ENCODE measurements around the gene PCMT1.
"Not testable (repeated sequence)": the region's sequence is repeated elsewhere in the genome, so short reads cannot be mapped to it uniquely, and the experiment has no call there.

The PCMT1 gene

DNA sequence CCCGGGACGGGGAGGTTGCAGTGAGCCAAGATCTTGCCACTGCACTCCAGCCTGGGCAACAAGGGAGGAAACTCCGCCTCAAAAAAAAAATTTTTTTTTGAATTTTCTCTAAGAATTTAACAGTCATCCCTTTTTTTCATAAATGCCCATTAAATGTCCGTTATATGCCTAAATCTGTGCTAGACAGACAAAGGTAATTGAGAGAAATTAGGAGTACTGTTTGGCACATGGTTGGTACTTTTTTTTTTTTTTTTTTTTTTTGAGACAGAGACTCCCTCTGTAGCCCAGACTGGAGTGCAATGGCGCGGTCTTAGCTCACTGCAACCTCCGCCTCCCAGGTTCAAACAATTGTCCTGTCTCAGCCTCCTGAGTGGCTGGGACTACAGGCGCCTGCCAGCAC, 1.7 kb downstream of the PCMT1 start:
- DNase-seq, result no peak

DNA sequence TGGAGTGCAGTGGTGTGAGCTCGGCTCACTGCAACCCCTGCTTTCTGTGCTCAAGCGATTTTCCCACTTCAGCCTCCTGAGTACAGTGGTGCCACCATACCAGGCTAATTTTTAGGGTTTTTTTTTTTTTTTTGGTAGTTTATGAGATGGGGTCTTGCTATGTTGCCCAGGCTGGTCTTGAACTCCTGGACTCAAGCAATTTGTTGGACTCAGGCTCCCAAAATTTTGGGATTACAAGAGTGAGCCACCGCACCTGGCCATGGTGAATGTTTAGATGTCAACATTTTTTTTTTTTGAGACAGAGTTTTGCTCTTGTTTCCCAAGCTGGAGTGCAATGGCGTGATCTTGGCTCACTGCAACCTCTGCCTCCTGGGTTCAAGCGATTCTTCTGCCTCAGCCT, 2.4 kb downstream of the PCMT1 start:
- DNase-seq, result not testable (repeated sequence)

DNA sequence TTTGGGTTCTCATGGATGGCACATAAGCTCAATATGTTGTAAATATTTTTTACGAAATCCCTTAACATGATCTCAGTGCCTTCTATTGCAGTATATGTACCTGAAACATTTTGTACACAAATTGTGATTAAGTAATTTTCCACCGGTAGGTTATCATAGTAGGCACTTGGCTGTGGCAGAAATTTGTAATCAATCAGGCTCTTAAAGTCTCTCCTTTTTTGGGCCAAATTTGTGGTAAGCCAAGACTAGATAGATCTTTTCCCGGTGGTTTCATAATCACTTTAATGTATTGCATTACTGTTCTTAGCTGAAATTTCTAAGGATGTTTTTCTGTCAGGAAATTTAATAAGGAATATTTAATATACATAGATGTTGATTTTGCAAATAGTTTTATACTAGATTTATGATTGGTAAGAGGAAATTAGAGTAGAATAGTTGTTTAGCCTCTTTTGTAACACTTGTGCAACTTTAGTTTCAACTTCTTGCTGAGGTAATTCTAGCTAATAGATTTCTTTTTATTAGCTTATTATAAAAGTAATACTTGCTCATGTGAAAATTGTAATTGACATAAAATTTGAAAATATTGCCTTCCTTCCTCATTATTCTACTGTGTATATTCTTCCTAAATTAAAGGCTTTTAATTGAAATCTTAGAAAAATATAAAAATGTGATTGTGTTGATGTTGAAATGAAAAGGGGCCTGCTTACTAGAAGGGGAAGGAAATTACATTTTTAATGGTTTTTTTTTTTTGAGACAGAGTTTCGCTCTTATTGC, 3.2 kb downstream of the PCMT1 start:
- DNase-seq, result no peak

DNA sequence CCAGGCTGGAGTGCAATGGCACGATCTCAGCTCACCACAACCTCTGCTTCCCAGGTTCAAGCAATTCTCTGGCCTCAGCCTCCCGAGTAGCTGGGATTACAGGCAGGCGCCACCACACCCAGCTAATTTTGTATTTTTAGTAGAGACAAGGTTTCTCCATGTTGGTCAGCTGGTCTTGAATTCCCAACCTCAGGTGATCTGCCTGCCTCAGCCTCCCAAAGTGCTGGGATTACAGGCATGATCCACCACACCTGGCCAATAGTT, 3.8 kb downstream of the PCMT1 start:
- not testable (repeated sequence) for DNase-seq

DNA sequence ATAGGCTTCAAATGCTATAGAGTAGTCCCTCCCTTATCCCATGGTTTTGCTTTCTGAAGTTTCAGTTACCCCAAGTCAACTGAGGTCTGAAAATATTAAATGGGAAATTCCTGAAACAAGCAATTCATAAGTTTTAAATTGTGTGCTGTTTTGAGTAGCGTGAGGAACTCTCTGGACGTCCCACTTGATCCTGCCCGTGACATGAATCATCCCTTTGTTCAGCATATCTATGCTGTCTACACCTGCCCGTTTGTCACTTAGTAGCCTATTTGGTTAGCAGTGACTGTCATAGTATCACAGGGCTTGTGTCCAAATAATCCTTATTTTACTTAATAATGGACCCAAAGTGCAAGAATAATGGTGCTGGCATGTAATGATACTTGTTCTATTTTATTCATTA, 5.0 kb downstream of the PCMT1 start:
- DNase-seq, result no peak

DNA sequence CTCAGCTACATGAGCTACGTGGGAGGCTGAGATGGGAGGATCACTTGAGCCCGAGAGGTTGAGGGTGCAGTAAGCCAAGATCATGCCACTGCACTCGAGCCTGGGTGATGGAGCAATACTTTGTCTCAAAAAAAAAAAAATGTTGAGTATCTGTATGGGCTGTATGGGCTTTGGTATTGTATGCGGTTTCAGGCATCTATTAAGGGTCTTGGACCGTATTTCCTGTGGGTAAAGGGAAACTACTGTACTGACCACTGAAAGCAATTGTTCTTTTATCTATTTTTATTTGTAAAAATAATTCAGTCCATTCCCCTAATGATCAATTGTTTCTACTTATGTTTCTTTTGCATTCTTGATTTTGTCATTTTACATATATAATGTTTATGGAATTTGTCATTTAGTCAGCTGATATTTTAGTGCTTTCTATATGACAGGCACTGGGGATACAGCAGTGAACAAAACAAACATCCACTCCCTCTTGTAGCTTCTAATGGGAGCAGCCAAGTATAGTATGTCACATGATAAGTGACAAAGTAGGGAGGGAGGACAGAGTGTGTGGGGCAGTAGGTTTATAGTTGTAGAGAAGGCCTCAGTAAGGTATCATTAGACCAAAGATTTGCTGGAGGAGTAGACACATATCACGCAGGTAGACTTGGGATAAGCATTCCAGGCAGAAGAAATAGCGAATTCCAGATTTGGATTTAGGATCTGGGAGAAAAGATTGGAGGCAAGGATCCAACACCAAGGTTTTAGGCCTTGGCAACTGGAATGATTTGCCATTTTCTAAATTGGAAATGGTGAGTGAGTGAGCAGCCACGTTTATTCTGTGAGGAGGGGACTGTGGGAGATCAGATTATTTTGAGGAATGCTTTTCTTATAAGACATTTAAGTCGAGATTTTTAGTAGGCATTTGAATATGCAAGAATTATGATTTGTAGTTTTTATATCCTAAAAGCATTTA, 6.0 kb downstream of the PCMT1 start:
- no peak for DNase-seq

DNA sequence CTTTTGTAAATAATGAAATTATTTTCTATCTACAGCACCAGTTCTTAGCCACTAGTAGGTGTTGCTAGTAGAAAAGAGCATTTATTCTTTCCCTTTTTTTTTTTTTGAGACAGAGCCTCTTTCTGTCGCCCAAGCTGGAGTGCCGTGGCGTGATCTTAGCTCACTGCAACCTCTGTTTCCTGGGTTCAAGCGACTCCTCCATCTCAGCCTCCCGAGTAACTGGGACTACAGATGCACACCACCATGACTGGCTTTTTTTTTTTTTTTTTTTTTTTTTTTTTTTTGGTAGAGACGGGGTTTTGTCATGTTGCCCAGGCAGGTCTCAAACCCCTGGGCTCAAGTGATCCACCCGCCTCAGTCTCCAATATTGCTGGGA, 6.7 kb downstream of the PCMT1 start:
- DNase-seq, result no peak

DNA sequence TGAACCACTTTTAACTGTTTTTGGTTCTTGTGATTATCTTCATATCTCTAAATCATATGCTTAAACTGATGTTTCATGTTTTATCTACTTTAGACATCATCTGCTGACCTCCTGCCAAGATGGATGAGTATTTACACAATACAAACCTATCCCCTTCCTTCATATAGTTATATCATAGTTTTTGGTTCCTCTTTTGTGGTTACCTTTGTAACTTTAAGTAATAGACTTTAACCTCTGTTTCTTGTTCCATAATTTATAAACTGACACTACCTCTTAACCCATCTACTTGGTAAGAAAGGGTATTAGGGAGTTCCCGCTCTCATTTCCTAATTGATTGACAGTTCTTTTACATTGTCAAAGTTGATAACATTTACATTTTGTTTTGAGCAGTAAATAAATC, 11.9 kb downstream of the PCMT1 start:
- DNase-seq, result no peak

DNA sequence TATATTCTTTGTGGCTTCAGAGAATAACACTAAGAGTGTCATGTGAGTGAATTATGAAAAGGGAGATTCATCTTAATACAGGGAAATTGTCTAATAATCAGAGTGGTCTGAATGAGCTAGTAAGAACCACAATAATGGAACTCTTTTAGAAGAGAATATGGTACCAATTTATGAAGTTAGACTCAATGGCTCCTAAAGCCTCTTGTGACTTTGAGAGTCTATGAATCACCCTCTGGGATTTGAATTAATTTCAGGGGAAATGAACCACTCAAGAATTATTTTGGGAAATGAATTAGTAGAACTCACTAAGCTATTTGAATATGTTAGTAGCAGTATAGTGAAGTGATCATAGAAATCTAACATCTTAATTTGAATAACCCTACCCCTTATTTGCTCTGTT, 14.3 kb downstream of the PCMT1 start:
- DNase-seq, result no peak

DNA sequence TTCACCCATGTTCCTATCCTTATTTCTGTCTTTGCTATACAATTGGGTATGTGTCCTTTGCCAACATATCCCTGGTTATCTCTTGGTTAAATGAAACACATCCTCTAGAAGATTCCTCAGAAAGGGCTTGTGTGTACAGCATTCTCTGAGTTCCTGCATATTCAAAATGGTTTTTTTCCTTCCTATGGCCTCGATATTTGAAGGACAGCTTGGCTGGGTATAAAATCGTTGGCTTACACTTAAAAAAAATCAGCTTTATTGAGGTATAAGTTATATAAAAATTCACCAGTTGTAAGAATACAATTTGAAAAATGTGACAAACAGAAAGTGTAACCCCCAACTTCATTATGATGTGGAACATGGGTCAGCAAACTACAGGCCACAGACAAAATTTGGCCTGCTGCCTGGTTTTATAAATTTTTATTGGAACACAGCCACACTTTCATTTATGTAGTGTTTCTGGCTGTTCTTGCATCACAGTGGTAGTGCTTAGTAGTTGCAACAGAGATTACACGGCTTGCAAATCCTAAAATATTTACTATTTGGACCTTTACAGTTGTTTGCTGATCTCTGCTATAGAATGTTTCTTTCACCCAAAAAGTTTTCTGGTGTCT, 16.7 kb downstream of the PCMT1 start:
- DNase-seq, result no peak

DNA sequence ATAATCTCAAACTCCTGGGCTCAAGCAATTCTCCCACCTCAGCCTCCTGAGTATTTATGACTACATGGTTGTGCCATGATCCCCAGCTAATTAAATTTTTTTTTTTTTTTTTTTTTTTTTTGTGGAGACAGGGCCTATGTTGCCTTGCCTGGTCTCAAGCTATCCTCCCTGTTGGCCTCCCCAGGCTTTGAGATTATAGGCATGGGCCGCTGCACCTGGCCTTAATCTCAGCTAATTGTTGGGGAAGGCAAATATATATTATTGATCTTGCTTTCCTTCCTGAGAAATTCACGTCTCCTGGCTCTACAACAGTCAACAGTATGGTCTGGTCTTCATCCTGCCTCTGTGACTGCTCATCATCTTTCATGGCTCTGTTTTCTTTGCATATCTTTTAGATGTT, 20.1 kb downstream of the PCMT1 start:
- DNase-seq, result no peak

DNA sequence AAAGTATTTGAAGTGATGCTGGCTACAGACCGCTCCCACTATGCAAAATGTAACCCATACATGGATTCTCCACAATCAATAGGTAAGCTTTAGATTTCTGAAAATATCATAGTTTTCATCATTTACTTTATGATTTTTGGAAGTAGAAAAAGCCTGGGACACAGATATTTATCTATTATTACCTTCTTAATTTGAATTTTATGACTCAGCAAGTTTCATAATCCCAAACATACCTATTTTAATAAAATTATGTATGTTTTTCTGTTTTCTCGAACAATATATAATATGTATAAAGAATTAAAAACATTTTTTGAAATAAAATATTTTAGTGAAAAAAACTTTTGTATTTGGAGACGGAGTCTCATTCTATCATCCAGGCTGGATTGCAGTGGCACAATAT, 21.6 kb downstream of the PCMT1 start:
- DNase-seq, result no peak

DNA sequence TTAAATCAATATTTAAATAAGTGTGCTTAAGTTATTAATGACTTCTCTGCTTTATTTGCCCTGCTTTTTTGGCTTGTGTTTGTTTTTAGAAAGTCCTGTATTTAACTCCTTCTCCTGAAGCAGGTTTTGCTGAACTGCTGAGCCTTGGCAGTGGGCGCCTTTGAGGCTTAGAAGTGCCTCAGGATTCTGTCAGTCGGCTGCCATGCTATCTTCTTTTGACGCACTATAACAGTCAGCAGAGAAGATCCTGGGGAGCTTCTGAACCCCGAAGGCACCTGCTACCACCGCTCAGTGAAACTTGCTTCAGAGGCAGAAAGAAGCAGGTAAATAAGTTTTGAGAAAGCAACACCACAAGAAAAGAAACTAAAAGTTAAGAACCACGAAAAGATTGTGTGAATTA, 22.4 kb downstream of the PCMT1 start:
- DNase-seq, result no peak

DNA sequence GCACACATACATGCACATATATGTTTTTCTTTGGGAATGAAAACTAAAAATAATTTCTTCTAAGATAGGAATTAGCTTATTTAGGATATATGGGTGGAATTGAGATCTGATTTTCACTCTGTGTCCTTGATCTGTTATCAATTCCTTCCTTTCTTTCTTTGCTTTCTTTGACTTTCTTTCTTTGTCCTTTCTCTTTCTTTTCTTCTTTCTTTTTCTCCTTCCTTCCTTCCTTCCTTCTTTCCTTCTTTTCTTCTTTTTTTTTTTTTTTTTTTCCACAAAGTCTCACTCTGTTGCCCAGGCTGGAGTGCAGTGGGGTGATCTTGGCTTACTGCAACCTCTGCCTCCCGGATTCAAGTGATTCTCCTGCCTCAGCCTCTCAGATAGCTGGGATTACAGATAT, 28.1 kb downstream of the PCMT1 start:
- DNase-seq, result no peak

DNA sequence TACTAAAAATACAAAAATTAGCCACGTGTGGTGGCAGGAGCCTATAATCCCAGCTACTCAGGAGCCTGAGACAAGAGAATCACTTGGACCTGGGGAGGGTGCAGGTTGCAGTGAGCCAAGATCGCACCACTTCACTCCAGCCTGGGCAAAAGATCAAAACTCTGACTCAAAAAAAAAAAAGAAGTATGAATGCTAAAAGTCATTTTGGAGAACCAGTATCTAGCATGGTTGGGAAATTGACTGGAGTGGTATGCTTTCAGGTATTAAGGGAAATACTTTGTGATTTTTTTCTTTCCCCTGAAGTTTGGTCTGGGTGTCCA, 30.1 kb downstream of the PCMT1 start:
- DNase-seq, result no peak

DNA sequence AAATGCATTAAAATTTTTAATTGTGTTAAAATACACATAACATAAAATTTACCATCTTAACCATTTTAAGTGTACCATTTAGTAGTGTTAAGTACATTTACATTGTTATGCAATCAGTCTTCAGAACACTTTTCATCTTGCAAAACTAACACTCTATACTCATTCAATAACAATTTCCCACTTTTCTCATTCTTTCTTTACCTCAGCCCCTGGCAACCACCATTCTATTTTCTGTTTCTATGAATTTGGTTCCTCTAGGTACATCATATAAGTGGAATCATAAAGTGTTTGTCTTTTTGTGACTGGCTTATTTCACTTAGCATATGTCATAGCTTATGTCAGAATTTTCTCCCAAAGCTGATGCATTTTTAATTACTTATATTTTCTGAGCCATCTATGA, 32.2 kb downstream of the PCMT1 start:
- no peak for DNase-seq

DNA sequence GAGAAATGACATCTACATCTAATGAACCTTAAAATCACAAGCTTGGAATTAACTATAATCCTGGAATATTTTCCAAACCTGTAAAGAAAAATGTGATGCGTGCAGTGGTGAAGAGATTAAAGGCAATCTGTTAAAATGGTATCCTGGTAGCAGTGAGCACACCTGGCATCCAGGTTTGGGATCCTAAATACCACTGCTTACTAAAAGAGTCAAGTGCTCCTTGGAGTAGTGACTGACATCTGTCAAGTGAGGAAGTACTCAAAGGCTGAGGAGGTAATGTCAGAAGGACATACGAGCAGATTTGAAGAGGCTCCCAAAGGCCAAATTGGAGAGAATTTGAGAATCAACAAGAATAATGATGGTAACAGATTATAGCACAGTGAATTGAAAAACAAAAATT, 32.8 kb downstream of the PCMT1 start:
- DNase-seq, result no peak

DNA sequence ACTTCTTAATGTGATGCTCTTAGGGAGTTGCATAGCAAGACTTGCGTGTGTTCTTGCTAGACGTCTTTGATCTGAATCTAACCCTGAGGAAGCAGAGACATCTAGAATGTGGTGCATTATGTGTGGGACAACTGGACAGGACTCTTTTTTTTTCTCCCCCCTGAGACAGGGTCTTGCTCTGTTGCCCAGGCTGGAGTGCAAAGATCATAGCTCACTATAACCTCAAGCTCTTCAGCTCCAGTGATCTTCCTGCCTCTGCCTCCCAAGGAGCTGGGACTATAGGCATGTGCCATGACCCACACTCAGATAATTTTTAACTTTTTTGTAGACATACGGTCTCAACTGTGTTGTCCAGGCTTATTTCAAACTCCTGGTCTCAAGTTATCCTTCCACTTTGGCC, 34.0 kb downstream of the PCMT1 start:
- DNase-seq, result no peak

DNA sequence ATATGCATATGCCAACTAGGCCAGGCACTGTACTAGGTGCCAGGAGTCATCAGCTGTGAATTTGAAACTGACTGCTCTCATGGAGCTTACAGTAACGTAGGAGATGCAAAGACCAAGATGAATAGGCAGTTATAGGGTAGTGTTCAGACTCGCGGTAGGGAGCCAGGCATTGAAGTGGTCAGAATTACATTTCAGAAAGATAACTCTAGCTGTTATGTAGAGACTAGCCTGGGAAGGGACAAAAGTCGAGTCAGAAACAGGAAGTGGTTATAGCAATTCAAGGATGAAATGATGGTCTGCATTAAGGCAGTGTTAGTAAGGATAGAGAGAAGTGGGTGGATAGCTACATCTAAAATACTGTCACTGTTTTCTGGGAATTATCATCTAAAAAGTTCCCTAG, 56.6 kb downstream of the PCMT1 start:
- no peak for DNase-seq

DNA sequence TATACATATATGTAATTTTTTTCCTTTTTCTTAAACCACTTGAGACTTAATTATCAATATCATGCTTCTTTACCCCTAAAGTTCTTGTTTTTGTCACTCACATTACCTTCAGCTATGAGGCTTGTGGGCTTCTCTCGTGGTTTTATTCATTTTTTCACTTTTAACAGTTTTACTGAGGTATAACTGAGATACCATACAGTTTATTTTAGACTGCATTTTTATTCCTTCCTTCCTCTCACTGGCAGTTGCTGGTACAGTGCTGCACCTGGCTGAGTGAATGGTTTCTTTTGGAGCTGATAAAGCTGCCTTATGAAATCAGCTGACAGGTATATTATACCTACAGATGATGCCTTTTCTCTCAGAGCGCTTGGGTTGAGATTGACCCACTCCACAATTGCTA, 60.3 kb downstream of the PCMT1 start:
- peak; percentile 4 for DNase-seq

DNA sequence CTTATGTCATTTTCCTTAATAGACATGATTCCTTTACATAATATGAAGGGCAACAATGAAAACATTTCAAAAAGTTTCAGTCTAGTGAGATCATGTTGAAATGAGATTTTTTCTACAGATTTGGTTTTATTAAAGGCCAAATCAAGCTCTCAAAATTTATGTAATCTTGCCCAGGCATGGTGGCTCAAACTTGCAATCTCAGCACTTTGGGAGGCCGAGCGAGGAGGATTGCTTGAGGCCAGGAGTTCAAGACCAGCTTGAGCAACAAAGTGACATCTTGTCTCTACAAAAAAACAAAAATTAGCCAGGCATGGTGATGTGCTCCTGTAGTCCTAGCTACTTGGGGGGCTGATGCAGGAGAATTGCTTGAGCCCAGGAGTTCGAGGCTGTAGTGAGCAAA, 63.8 kb downstream of the PCMT1 start:
- no peak for DNase-seq

DNA sequence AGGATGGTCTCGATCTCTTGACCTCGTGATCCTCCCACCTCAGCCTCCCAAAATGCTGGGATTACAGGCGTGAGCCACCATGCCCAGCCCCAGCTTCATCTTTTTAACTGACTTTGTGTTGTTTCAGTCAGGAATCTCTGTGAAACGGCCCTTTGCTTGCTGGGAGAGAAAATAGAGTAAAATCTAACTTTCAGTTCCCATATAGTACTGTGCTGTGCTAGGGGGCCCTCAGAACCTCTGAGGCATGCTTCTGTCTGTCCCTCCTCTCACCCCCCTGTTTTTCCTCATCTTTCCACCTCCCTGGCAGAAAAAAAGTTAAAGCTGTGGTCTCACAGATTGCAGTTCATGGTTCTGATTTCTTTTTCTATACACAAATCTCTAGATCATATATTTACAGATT, 66.2 kb downstream of the PCMT1 start:
- no peak for DNase-seq

DNA sequence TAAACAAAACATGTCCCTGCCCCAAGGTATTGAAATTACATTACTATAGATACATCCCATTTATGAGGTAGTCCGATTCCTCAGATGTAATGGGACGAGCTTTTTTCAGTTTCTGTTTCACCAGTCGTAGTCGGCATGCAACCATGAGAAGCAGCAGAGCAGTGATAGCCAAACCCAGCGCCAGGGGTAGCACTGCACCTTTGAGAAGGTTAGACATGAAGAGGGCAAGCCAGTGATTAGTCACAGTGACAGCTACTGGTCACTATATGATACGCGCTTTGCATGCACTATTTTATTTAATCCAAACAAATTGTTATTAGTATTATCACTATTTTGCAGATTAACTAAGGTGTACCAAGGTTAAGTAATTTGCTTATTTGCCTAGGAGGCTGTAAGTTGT, 71.0 kb downstream of the PCMT1 start:
- DNase-seq, result no peak

DNA sequence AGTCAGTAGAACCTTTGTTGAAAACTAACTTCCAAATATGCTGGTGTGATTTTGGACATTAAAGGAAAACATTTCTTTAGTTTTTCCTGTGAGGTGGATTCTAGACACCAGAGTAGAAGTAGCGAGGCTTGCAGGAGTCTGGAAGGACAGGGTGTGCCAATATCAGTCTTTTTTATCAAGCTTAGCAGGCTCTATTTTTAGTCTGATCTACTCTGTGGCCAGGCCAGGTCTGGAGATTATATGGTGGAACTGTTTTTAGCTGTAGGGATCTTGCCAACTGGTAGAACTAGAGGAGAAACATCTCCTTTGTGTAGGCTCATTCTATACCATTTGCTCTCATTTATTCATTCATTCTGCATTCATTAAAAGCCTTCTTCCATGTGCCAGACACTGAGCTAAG, 72.0 kb downstream of the PCMT1 start:
- DNase-seq, result no peak

Data from KG1 (cell line).